ENCODE results near the gene LYPD3. TPM values are rescaled to one million over a fixed set of nuclear protein-coding genes. Genes with fewer than 3 reads are reported as not detected.
A peak's percentile ranks its signal among the peaks of the same experiment; 100 is the strongest.

The LYPD3 gene
- total RNA-seq, 1 experiment from 2014 or later, result 1.8 TPM

DNA sequence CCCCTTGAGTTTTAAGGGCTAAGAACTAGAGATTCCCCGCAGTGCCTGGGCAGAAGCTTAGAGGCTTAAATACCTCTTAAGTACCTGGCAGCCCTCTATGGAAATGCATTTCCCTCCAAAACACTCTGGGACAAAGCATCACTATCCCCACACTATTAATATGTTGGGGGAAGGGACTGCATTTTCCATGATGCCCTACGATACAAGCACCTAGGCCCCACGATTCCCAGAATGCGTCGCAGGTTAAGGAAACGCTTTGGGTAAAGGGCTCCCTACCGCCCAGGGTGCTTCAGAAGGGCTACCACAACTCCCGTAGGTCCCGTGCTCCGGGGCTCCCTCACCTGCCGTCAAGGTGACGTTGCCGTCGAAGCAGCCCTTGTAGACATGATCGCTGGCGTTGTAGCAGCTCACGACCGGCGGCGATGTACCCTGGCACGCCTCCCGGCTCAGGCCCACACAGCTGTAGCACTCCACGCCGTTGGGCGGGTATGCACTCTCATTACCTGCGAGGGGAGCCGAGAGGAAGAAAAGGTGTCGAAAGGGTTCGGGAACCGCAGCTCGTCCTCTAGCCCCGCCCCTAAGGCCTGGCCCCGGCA is 2.5 kb downstream of the LYPD3 start:
- Histone ChIP-seq H3K27me3 (ENCODE audit: insufficient read depth, low read length) (no peaks in the 10 kb centered on the region; the same call in none of the 2 replicates), H3K27ac (ENCODE audit: insufficient read length, low read depth, low read length) (no peak overlapping the region), H4K5ac (ENCODE audit: insufficient read length, low read depth, low read length) (no peak overlapping the region), H4K20me1 (ENCODE audit: control insufficient read depth, insufficient read depth, insufficient read length) (no peaks in the 10 kb centered on the region), H2BK15ac (ENCODE audit: low read depth, low read length) (no peak overlapping the region), H3K4me2 (ENCODE audit: insufficient read depth, insufficient read length, low read length) (peak overlapping the region; percentile 71), H3K9me3 (ENCODE audit: control insufficient read depth, low read depth, low read length) (no peaks in the 10 kb centered on the region), H3K14ac (ENCODE audit: insufficient read depth, low read length) (peak overlapping the region; percentile 80; the same call in 1 of the 2 replicates), H2BK12ac (ENCODE audit: insufficient read length, low read depth, low read length) (no peak overlapping the region), H2BK5ac (ENCODE audit: insufficient read length, low read length) (no peak overlapping the region), H3T11ph (ENCODE audit: low read length) (no peak overlapping the region), H3K23me2 (ENCODE audit: insufficient read length, low read depth, low read length, poor library complexity, severe bottlenecking) (peaks cover 11% of the 10 kb centered on the region), H2AK5ac (ENCODE audit: insufficient read length, low read length) (no peak overlapping the region), H3K79me1 (ENCODE audit: insufficient read depth, low read depth, low read length, poor library complexity, severe bottlenecking) (no peaks in the 10 kb centered on the region), H2BK120ac (ENCODE audit: low read depth, low read length, poor library complexity, severe bottlenecking) (no peak overlapping the region), H3K9ac (ENCODE audit: extremely low read depth, insufficient read length, low read length) (peak overlapping the region; percentile 50), H3K18ac (ENCODE audit: insufficient read length, low read depth, low read length) (peak overlapping the region; percentile 55), H3K79me2 (ENCODE audit: insufficient read depth, low read length) (no peaks in the 10 kb centered on the region), H3K4ac (ENCODE audit: low read depth, low read length) (no peak overlapping the region), H4K8ac (replicated peaks; ENCODE audit: insufficient read length, low read depth, low read length) (no peak overlapping the region), H3K23ac (ENCODE audit: insufficient read length, low read depth, low read length) (no peak overlapping the region), H3K56ac (ENCODE audit: insufficient read length, low read depth, low read length) (no peak overlapping the region), H2AFZ (ENCODE audit: low read length) (no peak overlapping the region), H4K91ac (ENCODE audit: insufficient read length, low read depth, low read length) (no peak overlapping the region), H2BK20ac (ENCODE audit: low read depth, low read length, poor library complexity, severe bottlenecking) (no peak overlapping the region), H3K4me1 (ENCODE audit: insufficient read depth, low read length) (no peaks in the 10 kb centered on the region; the same call in 1 of the 2 replicates)
- H3K4me1 Mint-ChIP-seq, result peaks cover 12 to 15% of the 10 kb centered on the region in 2 experiments
- peaks cover 48% of the 10 kb centered on the region for H3K27me3 Mint-ChIP-seq (ENCODE audit: low read depth)
- no peaks in the 10 kb centered on the region for H3K9me3 Mint-ChIP-seq
- WGBS (ENCODE audit: extremely low coverage, insufficient read length, low lambda C conversion rate), result no CpG with 5 or more reads among the region's 33 CpGs
- TF ChIP-seq, protein P1, sequence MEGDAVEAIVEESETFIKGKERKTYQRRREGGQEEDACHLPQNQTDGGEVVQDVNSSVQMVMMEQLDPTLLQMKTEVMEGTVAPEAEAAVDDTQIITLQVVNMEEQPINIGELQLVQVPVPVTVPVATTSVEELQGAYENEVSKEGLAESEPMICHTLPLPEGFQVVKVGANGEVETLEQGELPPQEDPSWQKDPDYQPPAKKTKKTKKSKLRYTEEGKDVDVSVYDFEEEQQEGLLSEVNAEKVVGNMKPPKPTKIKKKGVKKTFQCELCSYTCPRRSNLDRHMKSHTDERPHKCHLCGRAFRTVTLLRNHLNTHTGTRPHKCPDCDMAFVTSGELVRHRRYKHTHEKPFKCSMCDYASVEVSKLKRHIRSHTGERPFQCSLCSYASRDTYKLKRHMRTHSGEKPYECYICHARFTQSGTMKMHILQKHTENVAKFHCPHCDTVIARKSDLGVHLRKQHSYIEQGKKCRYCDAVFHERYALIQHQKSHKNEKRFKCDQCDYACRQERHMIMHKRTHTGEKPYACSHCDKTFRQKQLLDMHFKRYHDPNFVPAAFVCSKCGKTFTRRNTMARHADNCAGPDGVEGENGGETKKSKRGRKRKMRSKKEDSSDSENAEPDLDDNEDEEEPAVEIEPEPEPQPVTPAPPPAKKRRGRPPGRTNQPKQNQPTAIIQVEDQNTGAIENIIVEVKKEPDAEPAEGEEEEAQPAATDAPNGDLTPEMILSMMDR (conservative IDR thresholded peaks at IDR 0.05), result no peak
- no peak for DNase-seq
- no peaks in the 10 kb centered on the region; a peak in 2 of 7 replicates for H3K36me3 Mint-ChIP-seq (ENCODE audit: insufficient read depth in 1 of 3, low read depth in 3 of 3)
- H3K4me3 Mint-ChIP-seq, result peak overlapping the region; percentile 81 to 91
- H3K27ac Mint-ChIP-seq, result peak overlapping the region in 2 of 3 experiments; percentile 55 to 82; a peak in 2 of 7 replicates

Measured in H9 (cell line).